GM11168 (cell line): Measurements from ENCODE around the gene CLDN24.

Experiments used
- in situ Hi-C: fragments of 300-500 bp; cut with MboI; formaldehyde crosslinking; loops from one replicate; pipeline ENCODE4 v1.12.0; 2022; ENCODE audit warnings: low sequenced_read_pairs; ENCODE audit not compliant: unreplicated experiment

The CLDN24 gene

DNA sequence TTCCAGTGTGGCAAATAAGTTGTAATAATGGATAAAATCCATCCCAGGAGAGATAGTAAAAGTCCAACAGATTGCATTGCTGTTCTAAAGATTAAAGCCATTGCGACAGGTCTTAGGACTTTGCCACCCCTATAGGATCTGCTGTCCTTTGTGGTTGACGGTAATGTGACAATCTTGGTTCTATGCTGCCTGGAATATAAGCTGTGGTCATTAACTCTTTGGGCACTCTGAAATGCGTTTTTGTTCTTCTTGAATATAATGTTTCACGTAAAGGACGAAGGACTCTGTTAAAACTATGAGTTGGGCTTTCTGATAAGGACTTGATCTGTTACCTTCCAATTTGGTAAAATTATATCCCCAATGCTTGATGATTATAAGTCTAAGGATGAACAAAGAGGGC is at the start of gene CLDN24:
CLDN24 (minus strand) TSS at position 101 of the 400 bp plus-strand sequence; CDS start at position 101, 0 bp downstream.
- in situ Hi-C loops, result no loop called here

DNA sequence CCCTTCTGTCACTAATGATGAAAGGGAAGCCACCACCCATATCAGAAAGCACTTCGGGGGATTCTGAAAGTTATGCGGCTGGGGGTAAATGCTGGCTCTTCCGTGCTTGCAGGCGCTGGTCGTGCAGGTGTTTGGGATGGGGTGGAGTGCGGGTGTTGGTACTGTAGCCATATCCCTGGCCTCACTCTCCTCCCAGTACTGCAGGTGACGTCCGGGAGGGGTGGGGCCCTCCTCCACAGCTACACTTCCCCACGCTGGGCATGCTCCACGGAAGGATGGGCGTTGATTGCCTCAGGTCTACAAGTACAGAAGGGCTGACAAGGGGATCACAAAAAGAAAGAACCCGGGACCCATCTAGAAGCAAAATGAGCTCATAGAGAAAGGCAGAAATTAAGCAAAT is 48.6 kb upstream of the CLDN24 start:
- in situ Hi-C loops, result no loop called here

DNA sequence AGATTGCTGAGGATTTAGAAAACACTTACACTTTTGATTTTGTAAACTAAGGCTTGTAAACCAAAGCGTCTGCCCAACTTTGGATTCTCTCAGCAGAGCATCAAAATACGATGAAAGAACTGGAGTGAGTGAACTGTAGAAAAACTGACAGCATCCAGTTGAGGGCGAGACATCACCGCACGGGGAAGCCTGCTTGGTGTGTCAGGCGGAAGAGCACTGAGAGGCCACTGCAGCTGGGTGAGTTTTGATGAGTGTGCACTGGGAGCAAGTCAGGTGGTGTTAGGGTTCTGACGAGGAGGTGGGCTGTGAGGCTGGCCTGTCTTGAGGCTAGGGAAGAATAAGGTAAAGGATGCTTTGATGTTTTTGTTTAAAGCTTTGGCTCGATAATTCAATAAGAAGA is 46.8 kb upstream of the CLDN24 start:
- in situ Hi-C loops, result no loop called here

DNA sequence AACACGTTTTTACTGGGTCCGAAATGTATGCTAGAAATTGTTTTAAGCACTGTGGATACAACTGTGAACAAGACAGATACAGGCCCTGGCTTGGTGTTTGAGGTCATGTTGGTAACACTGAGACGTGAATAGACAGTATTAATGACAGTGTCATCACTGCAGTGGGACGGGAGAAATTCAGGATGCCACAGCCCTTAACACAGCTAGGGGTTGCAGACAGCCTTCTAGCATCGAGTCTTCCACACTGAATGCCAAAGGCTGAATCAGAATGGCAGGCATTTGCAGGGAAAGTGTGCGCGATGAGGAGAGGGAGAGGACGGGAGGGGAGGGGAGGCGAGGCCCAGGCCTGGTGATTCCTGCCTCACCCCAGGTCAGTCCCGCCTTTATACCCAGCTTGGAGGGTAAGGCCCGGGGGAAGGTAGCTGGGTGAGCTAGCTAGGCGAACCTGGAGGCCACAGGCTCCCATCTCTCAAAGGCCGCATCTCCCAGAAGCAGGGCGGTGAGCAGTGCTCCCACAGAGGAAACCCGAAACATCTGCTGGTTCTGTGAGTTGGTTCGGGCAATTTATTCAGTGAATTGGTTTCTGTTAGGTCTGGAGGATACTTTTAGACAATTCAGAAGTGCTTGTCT is 44.1 kb upstream of the CLDN24 start:
- in situ Hi-C loops, result no loop called here

DNA sequence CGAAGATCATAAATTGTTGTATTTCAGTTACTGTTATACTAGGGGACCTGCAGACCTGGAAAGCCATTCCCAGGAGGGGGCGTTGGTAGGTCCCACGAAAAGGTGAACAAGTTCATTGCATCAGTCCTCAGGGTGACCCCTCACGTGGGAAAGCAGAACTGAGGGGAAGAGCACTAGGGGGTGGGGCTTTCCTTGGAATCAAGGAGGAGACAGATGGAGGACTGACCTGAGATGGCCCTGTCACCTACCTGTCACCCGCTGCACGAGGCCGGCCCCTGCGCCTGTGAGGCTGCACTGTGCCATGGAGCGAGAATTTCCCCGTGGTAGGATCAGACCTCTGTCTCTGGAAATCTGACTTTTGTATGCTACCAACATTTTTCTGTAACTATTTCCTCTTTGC is 41.8 kb upstream of the CLDN24 start:
- in situ Hi-C loops, result no loop called here

DNA sequence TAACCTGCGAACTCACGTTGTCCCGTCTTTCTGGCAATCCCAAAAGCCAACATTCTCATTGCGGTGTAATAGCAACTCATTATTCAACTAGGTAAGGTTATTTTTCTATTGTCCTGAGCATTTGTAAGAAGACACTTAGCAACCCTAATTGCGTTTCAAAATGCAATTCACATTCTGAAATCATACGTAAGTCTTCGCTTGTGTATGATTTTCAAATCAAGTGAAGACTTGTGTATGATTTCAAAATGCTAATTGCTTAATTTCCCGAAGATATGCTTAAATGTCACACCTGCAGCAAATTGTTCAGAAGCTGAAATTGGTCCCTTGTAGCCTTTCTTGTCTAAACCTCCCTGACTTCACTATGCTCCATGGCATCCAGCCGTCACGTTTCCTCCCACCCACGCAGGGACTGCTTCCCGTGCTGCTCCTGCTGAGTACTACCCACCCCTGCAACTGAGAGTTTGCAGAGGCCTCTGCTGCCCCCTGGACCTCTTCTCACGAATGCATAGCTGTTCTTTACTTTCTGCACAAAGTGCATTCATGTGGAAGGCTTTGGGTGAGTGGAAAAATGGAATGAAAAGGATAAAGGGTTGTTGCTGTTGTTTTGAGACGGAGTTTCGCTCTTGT is 40.8 kb upstream of the CLDN24 start:
- in situ Hi-C loops, result no loop called here

DNA sequence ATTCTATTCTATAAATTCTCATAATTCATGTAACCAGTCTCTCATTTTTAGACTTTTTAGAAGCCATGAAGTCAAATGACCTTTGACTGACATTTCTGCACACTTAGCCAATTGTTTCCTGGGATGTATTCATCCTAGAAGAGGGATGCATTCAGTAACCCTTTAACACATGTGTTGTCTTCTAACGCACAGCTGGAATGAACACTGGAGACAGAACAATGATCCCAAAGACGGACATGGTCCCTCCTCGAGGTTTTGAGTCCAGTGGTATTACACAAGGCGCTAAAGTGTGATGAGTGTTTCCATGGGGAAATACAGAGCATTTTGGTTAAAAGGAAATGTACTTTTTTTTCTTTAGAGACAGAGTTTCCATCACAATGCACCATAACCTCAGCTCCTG is 39.8 kb upstream of the CLDN24 start:
- in situ Hi-C loops, result no loop called here

DNA sequence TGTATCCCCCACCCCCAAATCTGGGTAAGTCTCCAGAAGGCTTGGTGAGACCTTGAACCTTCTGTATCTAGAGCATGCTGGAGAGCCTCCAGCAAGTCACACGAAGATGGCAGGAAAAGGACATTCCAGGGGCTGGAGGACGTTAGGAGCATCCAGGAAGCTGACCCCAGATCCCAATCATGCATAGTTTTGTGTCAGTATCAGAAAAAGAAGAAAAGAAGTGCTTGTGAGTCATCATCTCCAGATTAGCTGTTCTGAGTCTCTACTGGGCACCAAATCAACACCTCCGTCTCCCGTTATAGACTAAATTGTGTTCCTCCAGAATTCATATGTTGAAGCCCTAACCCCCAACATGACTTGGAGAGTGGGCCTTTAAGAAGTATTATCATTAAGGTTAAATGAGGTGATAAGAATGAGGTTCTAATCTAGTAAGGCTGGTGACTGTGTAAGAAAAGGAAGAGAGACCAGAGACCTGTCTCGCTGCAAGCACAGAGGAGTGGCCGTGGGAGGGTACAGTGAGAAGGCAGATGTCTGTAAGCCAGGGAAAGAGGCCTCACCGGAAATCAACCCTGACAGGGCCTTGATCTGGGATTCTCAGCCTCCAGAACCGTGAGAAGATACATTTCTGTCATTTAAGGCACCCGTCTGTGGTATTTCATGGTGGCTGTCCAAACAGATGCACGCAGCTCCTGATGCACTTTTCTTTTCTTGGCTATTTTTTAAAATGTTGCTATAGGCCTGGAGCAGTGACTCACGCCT is 38.1 kb upstream of the CLDN24 start:
- in situ Hi-C loops, result no loop called here

DNA sequence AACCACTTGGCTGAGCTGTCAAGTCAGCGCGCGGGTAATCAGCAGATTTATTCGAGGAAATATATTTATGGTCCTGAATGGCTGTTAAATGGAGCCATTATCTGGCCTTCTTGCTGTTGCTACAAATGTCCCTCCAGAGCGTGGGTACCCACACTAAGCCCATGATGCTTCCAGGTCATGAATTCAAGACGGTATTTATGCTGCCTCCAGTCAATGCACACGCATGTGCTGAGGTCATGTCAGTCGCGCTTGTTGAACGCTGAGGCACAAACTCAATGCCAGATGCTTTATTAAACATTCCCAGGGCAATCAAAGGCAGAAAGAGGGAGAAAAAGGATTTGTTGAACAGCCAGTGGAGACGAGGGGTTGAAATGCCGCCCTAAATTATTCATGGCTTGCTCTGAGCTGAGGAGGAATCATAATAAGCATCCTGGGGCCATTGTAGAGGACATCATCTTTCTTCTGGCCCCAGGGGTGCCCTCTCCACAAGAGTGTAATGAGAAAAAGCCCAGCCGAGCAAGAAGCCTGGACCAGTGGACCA is 36.1 kb upstream of the CLDN24 start:
- in situ Hi-C loops, result no loop called here

DNA sequence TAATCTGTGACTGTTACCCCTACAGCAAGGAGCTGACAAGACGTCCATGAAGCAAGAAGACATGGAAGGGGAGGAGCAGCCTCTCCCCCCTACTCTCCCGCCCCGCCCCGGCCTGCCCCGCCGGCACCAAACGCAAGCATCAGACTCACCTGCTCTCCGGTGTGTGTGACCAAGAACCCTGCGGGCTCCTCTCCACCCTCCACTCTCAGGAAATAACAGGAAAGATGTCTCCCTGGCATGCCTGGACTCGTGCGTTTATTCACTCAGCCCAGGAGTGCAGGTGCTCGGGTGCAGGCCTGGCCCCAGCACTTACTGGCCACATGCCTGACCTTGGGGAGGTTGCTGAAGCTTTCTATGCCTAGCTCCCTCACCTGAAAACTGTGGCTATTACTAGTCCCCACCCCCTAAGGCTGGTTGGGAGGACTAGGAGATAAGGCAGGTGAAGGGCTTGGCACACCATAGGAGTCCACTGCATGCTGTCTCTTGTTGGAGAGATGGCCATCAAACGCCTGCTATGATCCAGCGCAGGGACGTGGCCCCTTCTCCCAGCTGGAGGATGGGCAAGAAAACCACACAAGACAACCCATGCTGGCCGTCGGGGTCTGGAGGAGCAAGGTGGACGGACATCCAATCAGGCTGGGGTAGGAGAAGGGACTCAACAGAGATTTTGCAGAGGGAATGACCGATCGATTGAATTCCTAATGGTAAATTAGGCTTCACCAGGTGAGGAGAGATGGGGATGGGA is 34.9 kb upstream of the CLDN24 start:
- in situ Hi-C loops, result no loop called here

DNA sequence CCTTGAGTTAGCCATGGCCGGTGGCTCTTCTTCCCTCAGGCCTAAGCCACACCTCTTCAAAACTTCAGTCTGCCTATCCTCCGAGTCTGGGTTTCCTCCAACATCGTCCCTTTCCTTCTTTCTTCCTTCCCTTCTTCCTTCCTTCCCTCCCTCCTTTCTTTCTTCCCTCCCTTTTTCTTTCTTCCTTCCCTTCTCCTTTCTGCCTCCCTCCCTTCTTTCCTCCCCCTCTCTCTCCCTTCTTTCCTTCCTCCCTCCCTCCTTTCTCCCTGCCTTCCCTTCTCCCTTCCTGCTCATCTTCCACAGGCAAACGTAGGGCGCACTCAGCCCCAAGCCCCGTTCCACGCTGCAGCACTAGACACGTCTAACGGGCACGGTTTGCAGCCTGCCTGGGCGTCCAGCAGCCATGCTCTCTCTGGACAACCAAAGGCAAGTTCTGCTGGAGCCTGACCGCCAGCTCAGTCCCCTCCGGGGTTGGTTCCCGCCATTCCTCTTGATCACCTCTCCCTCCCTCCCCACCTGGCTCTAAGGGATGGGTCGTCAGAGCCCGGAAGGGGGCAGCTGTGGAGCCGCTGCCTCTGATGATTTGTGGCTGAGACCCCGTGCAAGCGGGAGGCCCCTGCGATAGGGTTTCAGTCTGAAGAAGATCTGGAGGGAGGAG is 34.1 kb upstream of the CLDN24 start:
- in situ Hi-C loops, result no loop called here

DNA sequence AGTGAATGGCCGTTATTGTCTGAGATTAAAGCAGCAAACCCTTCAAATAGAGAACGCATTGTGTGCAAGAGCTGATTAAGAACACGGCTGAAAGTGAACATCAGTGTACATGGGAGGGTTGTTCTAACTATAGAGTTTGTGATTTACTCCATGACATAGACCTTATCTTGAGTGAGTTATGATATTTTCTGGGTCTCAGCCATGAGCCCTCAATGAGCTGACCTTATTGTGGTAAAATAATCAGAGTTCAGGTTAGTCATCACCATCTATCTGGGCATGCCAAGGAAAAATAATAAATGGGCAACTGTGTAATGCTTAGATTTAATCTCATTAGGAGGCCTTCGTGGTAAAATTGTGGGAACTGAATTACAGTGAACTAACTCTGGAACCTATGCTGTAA is 33.2 kb upstream of the CLDN24 start:
- in situ Hi-C loops, result no loop called here

DNA sequence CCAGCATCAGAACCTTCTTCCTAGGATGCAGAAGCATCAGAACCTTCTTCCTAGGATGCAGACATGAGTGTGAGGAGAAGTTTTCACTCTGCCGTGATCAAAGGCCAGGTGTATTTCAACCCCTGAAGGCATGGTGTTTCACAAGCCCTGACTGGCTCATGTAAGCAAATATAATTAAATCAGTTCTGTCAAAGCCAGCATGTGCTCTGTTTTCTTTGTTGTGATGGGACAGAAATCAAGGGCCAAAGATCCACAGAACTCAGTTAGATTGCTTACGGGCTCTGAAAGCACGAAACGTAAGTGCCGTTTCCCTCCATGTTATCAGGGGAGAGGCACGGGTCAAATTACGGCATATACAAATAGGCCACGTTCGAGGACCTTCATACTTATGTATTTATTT is 32.0 kb upstream of the CLDN24 start:
- in situ Hi-C loops, result no loop called here

DNA sequence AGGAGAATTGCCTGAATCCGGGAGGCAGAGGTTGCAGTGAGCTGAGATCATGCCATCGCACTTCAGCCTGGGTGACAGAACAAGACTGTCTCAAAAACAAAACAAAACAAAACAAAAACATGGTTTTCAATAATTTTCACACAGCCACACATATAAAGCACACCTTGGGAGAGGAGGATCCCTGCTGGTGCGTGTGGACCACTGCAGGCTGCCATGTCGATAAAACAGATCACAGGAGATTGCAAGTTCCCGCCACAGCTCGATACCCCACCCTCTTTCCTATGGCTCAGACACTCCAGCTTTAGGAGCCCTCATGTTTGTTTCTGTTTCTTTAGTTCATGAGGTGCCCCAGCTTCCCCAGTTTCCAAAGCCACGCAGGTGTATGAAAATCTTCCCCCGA is 31.3 kb upstream of the CLDN24 start:
- in situ Hi-C loops, result no loop called here

DNA sequence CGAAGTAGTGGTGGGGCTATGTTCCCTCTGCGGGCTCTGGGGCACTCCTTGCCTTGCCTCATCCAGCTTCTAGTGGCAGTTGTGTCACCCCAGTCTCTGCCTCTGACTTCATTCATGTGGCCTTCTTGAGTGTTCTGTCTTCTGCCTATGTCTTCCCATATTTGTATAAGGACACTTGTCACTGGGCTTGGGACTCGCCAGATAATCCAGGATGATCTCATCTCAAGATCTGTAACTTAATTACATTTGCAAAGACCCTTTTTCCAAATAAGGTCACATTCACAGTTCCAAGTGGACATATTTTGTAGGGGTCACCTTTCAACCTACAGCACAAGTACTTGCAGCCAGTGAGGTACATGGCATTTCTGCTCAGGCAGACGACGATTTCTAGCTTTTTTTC is 30.3 kb upstream of the CLDN24 start:
- in situ Hi-C loops, result no loop called here

DNA sequence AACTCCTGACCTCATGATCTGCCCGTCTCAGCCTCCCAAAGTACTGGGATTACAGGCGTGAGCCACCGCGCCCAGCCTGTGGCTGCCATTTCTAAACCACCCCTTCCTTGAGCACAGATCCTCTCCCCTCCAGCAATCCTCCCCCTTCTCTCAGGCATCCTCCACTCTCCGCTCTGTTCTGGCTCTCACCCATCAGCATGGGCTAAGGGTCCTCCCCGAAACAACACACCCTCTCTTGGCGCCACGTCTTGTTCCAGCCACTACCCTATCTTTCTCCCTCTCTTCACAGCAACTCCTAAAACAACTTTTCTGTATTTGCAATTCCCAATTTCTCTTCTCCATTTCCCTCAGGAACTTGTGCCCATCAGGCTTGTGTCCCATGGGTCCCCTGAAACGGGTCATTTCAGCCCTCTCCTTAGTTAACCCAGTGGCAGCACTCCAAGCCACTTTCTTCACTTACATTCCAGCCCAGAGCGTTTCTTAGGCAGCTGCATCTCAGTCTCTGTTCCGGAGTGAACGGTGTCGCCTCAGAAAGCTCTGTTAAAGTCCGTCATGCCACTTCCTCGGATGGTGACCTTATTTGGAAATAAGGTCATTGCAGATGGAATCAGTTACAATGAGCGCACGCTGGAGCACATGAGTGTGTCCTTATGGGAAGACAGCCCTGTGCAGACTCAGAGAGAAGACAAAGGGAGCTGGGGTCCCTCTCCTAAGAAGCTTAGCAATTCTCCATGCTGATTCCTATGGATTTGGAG is 28.3 kb upstream of the CLDN24 start:
- in situ Hi-C loops, result no loop called here

DNA sequence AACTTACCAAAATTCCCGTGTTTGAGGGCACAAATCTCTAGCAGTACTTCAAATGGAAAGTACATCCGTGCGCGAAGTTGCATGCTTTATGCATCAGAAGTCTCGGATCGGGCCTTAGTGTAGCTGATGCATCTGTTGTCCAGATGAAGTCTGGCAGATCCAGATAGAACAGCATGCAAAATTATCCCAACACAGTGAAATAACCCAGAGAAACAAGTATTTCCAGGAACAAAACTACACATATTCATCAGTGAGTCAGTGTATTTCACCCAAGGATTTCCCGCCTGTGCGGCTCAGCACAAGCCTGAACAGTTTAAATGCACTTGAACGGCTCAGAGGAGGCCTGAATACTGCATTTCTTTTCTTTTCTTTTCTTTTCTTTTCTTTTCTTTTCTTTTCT is 27.4 kb upstream of the CLDN24 start:
- in situ Hi-C loops, result no loop called here

DNA sequence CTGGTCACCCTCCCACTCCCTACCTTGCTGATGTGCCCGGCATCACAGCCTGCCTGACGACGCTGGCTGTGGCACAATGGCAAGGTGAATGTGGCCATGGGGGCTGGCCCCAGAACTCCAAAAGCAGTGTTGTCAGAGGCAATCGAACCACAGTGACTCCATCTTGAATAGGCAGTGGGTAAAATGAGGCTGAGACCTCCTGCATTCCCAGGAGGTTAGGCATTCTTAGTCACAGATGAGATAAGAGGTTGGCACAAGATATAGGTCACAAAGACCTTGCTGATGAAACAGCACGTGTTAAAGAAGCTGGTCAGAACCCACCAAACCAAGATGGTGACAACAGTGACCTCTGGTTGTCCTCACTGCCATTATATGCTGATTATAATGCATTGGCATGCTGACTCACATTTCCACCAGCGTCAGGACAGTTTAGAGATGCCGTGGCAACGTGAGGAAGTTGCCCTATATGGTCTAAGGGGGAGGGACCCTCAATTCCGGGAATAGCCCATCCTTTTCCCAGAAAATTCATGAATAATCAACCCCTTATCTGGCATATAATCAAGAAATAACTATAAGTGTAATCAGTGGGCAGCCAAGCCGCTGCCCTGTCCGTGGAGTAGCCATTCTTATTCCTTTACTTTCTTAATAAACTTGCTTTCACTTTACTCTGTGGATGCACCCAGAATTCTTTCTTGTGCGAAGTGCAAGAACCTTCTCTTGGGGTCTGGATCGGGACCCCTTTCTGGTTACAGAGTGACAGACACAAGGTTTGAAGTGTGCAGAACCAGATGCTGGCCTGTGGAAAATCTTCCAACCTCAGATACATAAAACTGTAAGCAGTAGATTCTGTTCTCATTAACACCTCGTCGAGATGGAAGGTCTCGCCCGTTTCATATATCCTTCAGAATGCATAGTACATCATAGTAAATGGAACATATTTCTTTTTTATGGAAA is 26.8 kb upstream of the CLDN24 start:
- in situ Hi-C loops, result no loop called here
